ENCODE measurements around the gene MRPL43. TPM values are rescaled to one million over a fixed set of nuclear protein-coding genes. Genes with fewer than 3 reads are reported as not detected.

Gene MRPL43
- total and polyA plus RNA-seq, 12 donors, result 43.8 to 123 (median 55.5) TPM

GRCh38 chr10:100984672-100985177, 2.6 kb downstream of the MRPL43 start:
- H3K36me3 ChIP-seq, result peaks cover 0 to 60% (median 21%) of the 10 kb centered on the region in 9 donors
- peaks cover 12 to 34% (median 25%) of the 10 kb centered on the region in 9 donors for H3K4me1 ChIP-seq
- ATAC-seq (no peak), DNase-seq (no peak)
- intact Hi-C loops (cut with DNase I), result loop anchor here in 2 of 10 donors (5.0 kb wide), 2 partner anchors 43 to 48 kb away; partner anchors contain the start of genes PDZD7 (in 1 of the 2) and SFXN3 (in 1 of the 2)
- no peaks in the 10 kb centered on the region for H3K9me3 ChIP-seq
- no peak overlapping the region for H3K4me3 ChIP-seq
- no peak overlapping the region for H3K27ac ChIP-seq
- 68 to 70% methylated on average over 2 of the region's 2 CpGs for WGBS, 2 donors
- TF ChIP-seq CTCF (IDR thresholded peaks at IDR 0.05), result no peak
- H3K27me3 ChIP-seq, result no peaks in the 10 kb centered on the region

GRCh38 chr10:100983868-100984671, 3.2 kb downstream of the MRPL43 start:
- ATAC-seq, result no peak
- no peak overlapping the region for H3K4me3 ChIP-seq
- no peaks in the 10 kb centered on the region for H3K27me3 ChIP-seq
- no peaks in the 10 kb centered on the region for H3K9me3 ChIP-seq
- no peak for DNase-seq
- H3K4me1 ChIP-seq, result peaks cover 12 to 30% (median 25%) of the 10 kb centered on the region in 9 donors
- 82 to 87% methylated on average over 10 to 13 of the region's 13 CpGs for WGBS, 2 donors
- no peak for TF ChIP-seq CTCF (IDR thresholded peaks at IDR 0.05)
- H3K27ac ChIP-seq, result no peak overlapping the region
- peaks cover 0 to 66% (median 21%) of the 10 kb centered on the region in 9 donors for H3K36me3 ChIP-seq
- intact Hi-C loops (cut with DNase I), result no loop called here

GRCh38 chr10:100982916-100983830, 4.1 kb downstream of the MRPL43 start:
- Histone ChIP-seq H3K4me3 (no peak overlapping the region), H3K27me3 (no peaks in the 10 kb centered on the region), H3K27ac (no peak overlapping the region), H3K9me3 (no peaks in the 10 kb centered on the region), H3K4me1 (peaks cover 12 to 23% (median 19%) of the 10 kb centered on the region in 9 donors), H3K36me3 (peaks cover 0 to 75% (median 26%) of the 10 kb centered on the region in 9 donors)
- TF ChIP-seq CTCF (IDR thresholded peaks at IDR 0.05), result no peak
- 90 to 92% methylated on average over 24 of the region's 24 CpGs for WGBS, 2 donors
- DNase-seq (peak in 1 of 2 donors; percentile 1), ATAC-seq (no peak)
- intact Hi-C loops (cut with DNase I), result no loop called here

GRCh38 chr10:100981178-100981772, 6.0 kb downstream of the MRPL43 start:
- H3K9me3 ChIP-seq, result no peaks in the 10 kb centered on the region
- H3K36me3 ChIP-seq, result peaks cover 0 to 89% (median 26%) of the 10 kb centered on the region in 9 donors
- WGBS, 2 donors, result 91 to 93% methylated on average over 5 of the region's 5 CpGs
- intact Hi-C loops (cut with DNase I), result no loop called here
- no peak overlapping the region for H3K27ac ChIP-seq
- no peak for TF ChIP-seq CTCF (IDR thresholded peaks at IDR 0.05)
- H3K27me3 ChIP-seq, result no peaks in the 10 kb centered on the region
- no peak for ATAC-seq
- no peak overlapping the region for H3K4me3 ChIP-seq
- DNase-seq, result no peak
- peaks cover under 1 to 9% (median 6%) of the 10 kb centered on the region in 9 donors for H3K4me1 ChIP-seq

All from heart right ventricle (tissue), 16 donors.